Ammon's horn (tissue), 1 donor: ENCODE measurements around the gene RYR2.
"Not testable (repeated sequence)": the region's sequence is repeated elsewhere in the genome, so short reads cannot be mapped to it uniquely, and the experiment has no call there.

ENCODE experiments used
- DNase-seq: peaks from one replicate; pipeline ENCODE4 v3.0.0-alpha.2; 2016; ENCODE audit warnings: low spot score

The RYR2 gene

DNA sequence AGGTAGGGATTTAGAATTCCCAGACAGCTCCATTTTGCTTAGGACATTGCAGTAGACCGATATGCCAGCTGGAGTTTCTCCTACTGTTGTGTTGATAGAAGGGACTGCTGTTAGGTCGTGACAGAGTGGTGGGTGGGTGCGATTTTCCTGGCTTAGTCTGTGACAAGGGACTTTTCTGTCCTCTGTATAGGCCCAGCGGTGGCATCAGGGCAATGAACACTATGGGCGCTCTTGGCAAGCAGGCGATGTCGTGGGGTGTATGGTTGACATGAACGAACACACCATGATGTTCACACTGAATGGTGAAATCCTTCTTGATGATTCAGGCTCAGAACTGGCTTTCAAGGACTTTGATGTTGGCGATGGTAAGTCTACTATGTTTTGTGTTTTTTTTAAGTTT lies 527.0 kb downstream of the RYR2 start:
- peak; percentile 13 for DNase-seq

DNA sequence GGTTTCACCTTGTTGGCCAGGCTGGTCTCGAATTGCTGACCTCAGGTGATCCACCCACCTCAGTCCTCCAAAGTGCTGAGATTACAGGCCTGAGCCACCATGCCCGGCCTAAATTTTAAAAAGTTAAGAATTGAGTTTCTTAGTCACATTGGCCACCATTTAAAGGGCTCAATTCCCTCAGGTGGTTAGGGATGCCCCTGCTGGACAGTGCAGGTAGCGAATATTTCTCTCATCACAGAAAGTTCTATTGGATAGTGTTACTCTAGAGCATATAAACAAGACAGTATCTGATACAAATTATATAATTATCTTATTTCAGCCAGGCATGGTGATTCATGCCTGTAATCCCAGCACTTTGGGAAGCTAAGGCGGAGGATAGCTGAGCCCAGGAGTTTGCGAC lies 528.5 kb downstream of the RYR2 start:
- DNase-seq, result no peak

GRCh38 chr1:237574536-237574935 lies 532.6 kb downstream of the RYR2 start:
- no peak for DNase-seq

DNA sequence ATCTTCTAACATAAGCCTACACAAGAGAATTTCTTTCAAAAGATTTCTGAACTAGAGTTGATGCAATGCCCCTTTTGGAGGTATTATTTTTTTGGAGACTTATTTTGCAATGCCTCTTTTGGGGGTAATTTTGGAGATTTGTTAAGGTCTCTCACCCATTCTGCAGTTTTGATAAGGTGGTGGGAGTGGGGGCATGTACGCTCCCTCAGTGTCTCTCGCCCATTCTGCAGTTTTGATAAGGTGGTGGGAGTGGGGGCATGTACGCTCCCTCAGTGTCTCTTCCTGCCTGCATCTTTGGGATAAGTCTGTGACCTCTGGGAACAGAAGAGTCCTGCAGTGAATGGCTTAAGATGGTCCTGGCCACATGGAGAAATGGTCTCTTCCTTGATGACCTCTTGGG lies 536.6 kb downstream of the RYR2 start:
- no peak for DNase-seq

DNA sequence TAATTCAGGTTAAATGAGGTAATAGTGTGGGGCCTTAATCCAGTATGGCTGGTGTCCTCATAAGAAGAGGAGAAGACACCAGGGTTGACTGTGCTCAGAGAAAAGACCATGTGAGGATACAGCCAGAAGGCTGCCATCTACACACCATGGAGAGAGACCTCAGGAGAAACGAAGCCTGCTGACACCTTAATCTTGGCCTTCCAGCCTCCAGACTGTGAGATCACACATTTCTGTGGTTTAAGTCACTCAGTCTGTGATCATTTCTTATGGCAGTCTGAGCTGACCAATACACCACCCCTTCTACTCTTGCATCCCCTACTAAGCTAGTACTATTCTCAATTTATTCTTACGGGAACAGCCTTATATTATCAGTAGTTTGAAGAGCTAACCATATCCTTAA lies 538.7 kb downstream of the RYR2 start:
- DNase-seq, result no peak

- no peak for DNase-seq
These were observed 541.3 kb downstream of the RYR2 start for GRCh38 chr1:237583270-237583669.

GRCh38 chr1:237583756-237584155 lies 541.8 kb downstream of the RYR2 start:
- DNase-seq, result peak; percentile 35

- no peak for DNase-seq
These were observed 548.4 kb downstream of the RYR2 start for GRCh38 chr1:237590386-237590785.

- DNase-seq, result no peak
These were observed 549.4 kb downstream of the RYR2 start for GRCh38 chr1:237591353-237591752.

DNA sequence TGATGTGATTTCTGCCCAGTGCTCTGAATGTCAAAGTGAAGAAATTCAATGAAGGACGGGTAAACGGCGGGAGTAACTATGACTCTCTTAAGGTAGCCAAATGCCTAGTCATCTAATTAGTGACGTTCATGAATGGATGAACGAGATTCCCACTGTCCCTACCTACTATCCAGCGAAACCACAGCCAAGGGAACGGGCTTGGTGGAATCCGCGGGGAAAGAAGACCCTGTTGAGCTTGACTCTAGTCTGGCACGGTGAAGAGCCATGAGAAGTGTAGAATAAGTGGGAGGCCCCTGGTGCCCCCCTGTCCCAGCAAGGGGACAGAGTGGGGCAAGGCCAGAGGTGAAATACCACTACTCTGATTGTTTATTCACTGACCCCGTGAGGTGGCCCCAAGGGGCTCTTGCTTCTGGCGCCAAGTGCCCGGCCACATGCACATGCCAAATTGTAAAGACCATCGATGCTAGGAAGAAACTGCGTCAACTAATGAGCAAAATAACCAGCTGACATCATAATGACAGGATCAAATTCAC lies 561.1 kb downstream of the RYR2 start:
- DNase-seq, result not testable (repeated sequence)

GRCh38 chr1:237608433-237608832 lies 566.4 kb downstream of the RYR2 start:
- DNase-seq, result no peak

DNA sequence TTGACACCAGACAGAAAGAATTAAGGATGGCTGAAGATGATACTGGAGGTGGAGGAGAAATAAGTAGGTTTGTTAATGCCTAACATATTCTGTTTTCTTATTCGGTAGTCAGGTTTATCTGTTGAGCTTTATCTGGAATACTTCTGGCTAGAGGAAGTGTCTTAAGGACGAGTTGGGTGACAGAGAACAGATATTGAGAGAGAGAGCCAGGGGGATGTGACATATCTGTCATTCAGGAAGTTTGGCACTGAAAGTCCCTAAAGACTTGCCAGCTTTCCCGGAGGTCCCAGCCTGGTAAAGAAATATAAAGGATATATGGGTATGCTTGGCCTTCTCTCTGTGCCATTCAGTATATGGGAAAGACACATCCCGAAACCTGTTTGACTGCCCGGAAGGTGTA lies 568.2 kb downstream of the RYR2 start:
- DNase-seq, result no peak

DNA sequence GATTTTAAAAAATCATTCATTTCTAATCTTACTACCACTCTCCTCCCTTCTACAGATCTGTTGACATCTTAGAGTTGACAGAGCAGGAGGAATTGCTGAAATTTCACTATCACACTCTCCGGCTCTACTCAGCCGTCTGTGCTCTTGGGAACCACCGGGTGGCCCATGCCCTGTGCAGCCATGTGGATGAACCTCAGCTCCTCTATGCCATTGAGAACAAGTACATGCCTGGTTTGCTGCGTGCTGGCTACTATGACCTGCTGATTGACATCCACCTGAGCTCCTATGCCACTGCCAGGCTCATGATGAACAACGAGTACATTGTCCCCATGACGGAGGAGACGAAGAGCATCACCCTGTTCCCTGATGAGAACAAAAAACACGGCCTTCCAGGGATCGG lies 572.0 kb downstream of the RYR2 start:
- DNase-seq, result no peak

GRCh38 chr1:237619553-237619952 lies 577.6 kb downstream of the RYR2 start:
- no peak for DNase-seq

DNA sequence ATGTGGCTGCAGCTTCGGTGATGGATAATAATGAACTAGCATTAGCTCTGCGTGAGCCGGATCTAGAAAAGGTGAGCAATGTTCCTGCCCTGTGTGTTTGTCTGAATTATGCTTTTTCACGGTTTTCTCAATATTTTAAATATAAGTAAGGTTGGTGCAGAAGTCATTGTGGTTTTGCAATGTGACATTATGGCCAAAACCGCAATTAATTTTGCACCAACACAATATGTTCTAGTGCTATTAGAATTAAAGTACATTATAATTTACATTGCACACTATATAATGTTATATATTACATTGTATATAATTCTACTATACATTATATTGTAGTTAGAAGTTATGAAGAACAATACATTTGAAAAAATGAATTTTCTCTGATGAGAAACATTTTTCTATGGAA lies 592.9 kb downstream of the RYR2 start:
- DNase-seq, result no peak

- DNase-seq, result no peak
These were observed 596.6 kb downstream of the RYR2 start for GRCh38 chr1:237638555-237638954.

DNA sequence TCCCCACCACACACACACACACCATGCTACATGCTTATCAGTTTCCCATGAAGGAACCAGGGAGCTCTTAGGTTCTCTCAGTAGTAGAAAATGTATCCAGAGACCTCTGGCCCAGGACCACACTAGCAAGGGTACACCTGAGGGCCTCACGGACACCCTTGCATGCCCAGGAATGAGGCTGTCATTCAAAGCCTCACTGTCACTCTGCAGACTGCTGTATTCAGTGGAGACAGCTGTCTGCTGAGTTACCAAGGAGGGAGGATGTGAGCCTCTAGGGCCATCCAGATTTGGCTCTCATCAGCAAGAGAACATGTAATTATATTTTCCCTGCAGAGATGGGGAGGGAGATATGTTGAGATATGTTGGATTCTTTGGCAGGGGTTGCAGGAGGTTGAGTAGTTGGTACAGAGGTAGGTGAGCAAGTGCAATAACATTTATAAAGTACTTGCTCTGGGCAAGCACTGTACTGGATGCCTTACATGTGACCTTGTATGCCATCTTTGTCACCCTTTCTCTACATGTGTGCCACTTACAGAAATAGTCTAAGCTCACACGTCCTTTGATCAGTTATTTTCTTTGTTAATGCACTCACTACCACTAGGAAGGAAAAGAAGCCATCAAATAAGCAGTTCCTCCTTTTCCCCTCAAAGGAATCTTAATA lies 598.2 kb downstream of the RYR2 start:
- no peak for DNase-seq

DNA sequence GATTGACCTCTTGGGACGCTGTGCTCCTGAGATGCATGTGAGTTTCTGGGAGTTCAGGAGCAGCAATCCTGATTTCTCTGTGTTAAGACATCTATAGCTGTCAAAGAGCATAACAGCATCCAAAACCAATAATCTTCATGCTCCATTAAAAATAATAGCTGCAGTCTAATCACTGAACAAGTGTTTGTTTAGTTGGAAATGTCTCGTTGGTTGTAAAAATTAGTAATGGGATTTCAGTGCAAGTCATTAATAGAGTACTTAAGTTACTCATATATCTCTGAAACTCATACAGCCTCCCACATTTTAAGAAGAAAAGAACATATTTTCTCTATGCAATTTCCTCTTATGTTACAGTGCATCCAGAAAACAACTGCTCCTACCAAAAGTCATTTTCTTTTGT lies 599.0 kb downstream of the RYR2 start:
- no peak for DNase-seq

GRCh38 chr1:237650809-237651208 lies 608.8 kb downstream of the RYR2 start:
- no peak for DNase-seq

GRCh38 chr1:237655778-237656177 lies 613.8 kb downstream of the RYR2 start:
- no peak for DNase-seq

DNA sequence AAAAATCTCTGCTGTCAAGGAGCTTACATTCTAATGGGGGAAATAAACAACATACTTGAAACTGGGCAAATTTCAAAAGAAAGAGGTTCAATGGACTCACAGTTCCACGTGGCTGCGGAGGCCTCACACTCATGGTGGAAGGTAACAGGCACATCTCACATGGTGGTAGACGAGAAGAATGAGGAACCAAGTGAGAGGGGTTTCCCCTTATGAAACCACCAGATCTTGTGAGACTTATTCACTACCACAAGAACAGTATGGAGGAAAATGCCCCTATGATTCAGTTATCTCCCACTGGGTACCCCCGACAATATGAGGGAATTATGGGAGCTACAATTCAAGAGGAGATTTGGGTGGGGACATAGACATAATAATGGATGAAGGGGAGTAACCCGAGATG lies 622.4 kb downstream of the RYR2 start:
- no peak for DNase-seq

GRCh38 chr1:237670302-237670701 lies 628.3 kb downstream of the RYR2 start:
- no peak for DNase-seq

- DNase-seq, result peak; percentile 54
These were observed 629.3 kb downstream of the RYR2 start for GRCh38 chr1:237671262-237671661.

- DNase-seq, result no peak
These were observed 630.0 kb downstream of the RYR2 start for GRCh38 chr1:237671935-237672334.
